Mesenteric fat pad (tissue), 1 donor: Measurements from ENCODE around the gene PCDH10. TPM values are rescaled to one million over a fixed set of nuclear protein-coding genes. Genes with fewer than 3 reads are reported as not detected.
A peak's percentile ranks its signal among the peaks of the same experiment; 100 is the strongest.

Experiments
- DNase-seq: peaks from one replicate; pipeline ENCODE4 v3.0.0-alpha.2; 2020; ENCODE audit warnings: low spot score
- total RNA-seq: library from RNA; stranded (reverse); fragmentation: NEBNext Ultra II Directional; extraction: Animal tissue kit (Norgen Biotek cat#: 25700); gene quantifications from one replicate; pipeline ENCODE4 v1.2.1, GENCODE V29; 2021
- donor health status: DM: yes; HTN: yes; CAD: no.

PCDH10 gene
- total RNA-seq, 1 donor from 2014 or later, result 0.06 TPM

- DNase-seq, result no peak
Observed at GRCh38 chr4:133208694-133209285, 59.7 kb downstream of the PCDH10 start.

- DNase-seq, result no peak
Observed at GRCh38 chr4:133233922-133234321, 84.8 kb downstream of the PCDH10 start.

DNA sequence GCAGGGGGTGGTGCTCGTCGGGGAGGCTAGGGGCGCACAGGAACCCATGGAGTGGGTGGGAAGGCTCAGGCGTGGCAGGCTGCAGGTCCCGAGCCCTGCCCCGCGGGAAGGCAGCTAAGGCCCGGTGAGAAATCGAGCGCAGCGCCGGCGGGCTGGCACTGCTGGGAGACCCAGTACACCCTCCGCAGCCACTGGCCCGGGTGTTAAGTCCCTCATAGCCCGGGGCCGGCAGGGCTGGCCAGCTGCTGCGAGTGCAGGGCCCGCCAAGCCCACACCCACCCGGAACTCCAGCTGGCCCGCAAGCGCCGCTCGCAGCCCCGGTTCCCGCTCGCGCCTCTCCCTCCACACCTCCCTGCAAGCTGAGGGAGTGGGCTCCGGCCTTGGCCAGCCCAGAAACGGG, 91.4 kb downstream of the PCDH10 start:
- peak; percentile 76 for DNase-seq
